OCI-LY3 (cell line): ENCODE data around the gene PTPRJ.

ENCODE experiments used
- CTCF ChIP-seq: fragments of 200-600, 300-600 bp; sonication (generic); IDR thresholded peaks from 2 replicates; pipeline ENCODE4 v1.5.1; 2014; ENCODE audit warnings: antibody characterized with exemption, low read length, low read depth
- EZH2phosphoT487 ChIP-seq: fragments of 200-600 bp; shearing (Covaris generic); IDR thresholded peaks from 2 replicates; pipeline ENCODE4 v1.6.1; 2018; ENCODE audit warnings: antibody characterized with exemption, mixed run types, low read depth

DNA sequence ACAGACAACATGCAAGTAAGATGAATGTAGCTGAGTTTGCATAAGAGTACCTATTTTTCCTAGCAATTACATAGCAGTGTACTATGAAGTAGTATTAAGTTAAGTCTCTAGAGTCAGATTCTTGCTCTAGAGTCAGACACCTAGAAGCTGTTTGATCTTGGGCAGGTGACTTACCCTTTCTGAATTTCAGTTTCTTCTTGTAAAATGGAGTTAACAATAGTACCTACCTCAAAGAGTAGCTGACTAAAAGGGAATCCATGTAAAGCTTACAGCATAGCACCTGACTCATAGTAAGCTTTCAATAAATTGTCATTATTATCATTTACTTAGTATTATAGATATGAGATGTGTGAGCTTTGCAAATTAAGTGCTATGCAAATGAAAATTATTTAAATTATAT is 47.8 kb upstream of the PTPRJ start:
- TF ChIP-seq CTCF (no peak), EZH2phosphoT487 (no peak)
